ENCODE data around the gene GVQW3. TPM values are rescaled to one million over a fixed set of nuclear protein-coding genes. Genes with fewer than 3 reads are reported as not detected.

GVQW3 gene
- total and polyA plus RNA-seq, 2 of the 8 experiments (the other 6 are each of a cell fraction or from before 2014, with no cell fraction given): 5.5 to 8.1 TPM

DNA sequence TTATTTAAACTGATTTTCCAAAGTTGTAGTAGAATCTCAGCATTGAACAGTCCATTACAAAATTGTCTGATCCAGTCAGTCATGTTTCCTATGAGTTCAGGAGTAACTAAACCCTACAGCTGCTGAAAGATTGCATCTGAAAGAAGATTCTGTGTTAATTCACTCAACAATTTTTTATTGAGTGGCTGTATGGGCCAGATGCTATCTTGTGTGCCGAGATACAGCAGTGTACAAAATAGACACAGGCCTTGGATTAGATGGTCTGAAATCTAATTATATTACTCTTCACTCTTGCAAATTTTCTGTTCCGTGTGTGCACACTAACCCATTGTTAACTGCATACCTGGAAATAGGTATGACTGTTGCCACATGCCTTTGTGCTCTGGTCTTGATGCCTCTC is 7.3 kb downstream of the GVQW3 start:
- Histone ChIP-seq H3K4me3 (ENCODE audit: extremely low read depth in 1 of 4, insufficient read depth in 2 of 4, low read depth in 3 of 4, low read length in 4 of 4) (no peak overlapping the region), H3K4me2 (ENCODE audit: insufficient read depth in 1 of 2, low read depth in 2 of 2, low read length in 2 of 2) (no peak overlapping the region), H3K18ac (ENCODE audit: extremely low read depth, low read length) (no peak overlapping the region), H3K4ac (replicated peaks; ENCODE audit: insufficient read length, low read depth, low read length) (no peak overlapping the region), H4K91ac (replicated peaks; ENCODE audit: insufficient read length, low read length) (no peak overlapping the region), H3K23me2 (ENCODE audit: low read depth, low read length) (no peaks in the 10 kb centered on the region), H3K14ac (ENCODE audit: insufficient read length) (no peak overlapping the region), H3K79me2 (ENCODE audit: control insufficient read depth in 1 of 2, insufficient read depth in 2 of 2, low read length in 2 of 2) (no peaks in the 10 kb centered on the region), H3K9me3 (ENCODE audit: insufficient read depth in 2 of 2, low read depth in 1 of 2, low read length in 1 of 2) (no peaks in the 10 kb centered on the region), H2BK120ac (replicated peaks; ENCODE audit: low read depth, low read length) (no peak overlapping the region), H4K20me1 (replicated peaks in 1 of 2; ENCODE audit: control insufficient read depth in 1 of 2, insufficient read depth in 2 of 2, low read length in 2 of 2) (peaks cover 0 to 1% of the 10 kb centered on the region in 2 experiments), H3K79me1 (ENCODE audit: low read depth, low read length) (no peaks in the 10 kb centered on the region), H4K5ac (ENCODE audit: insufficient read length, low read depth, low read length) (no peak overlapping the region), H3K56ac (replicated peaks; ENCODE audit: insufficient read length, low read depth, low read length) (no peak overlapping the region), H3K23ac (ENCODE audit: insufficient read length) (no peak overlapping the region), H3K27ac (ENCODE audit: low read depth, low read length) (no peak overlapping the region), H2BK15ac (ENCODE audit: low read length) (no peak overlapping the region), H3K27me3 (replicated peaks in 1 of 4; ENCODE audit: control insufficient read depth in 3 of 4, extremely low read depth in 1 of 4, insufficient read depth in 3 of 4, low read length in 3 of 4) (no peaks in the 10 kb centered on the region), H2BK20ac (ENCODE audit: low read length) (no peak overlapping the region), H3K36me3 (ENCODE audit: control insufficient read depth in 2 of 4, insufficient read depth in 4 of 4, low read length in 3 of 4) (peaks cover 0 to 5% (median 0%) of the 10 kb centered on the region in 4 experiments; a peak in 1 of 8 replicates), H2BK12ac (ENCODE audit: low read depth, low read length) (no peak overlapping the region), H3K9ac (replicated peaks in 1 of 4; ENCODE audit: extremely low read depth in 1 of 4, low read depth in 3 of 4, low read length in 3 of 4) (no peak overlapping the region), H4K8ac (ENCODE audit: extremely low read depth, insufficient read depth, low read length) (no peak overlapping the region), H3K4me1 (replicated peaks in 1 of 4; ENCODE audit: control insufficient read depth in 3 of 4, insufficient read depth in 4 of 4, low read length in 3 of 4) (peaks cover 0 to 5% (median 5%) of the 10 kb centered on the region in 4 experiments; a peak in 4 of 7 replicates), H2BK5ac (ENCODE audit: low read depth, low read length) (no peak overlapping the region), H2AK5ac (ENCODE audit: low read depth, low read length) (no peak overlapping the region), H2AFZ (ENCODE audit: low read length) (no peak overlapping the region)
- WGBS, 2 experiments (ENCODE audit: extremely low coverage in 1 of 2, insufficient coverage in 1 of 2, insufficient read length in 1 of 2, insufficient replicate concordance in 2 of 2, low coverage in 1 of 2, low lambda C conversion rate in 2 of 2, missing lambda C conversion rate in 1 of 2): 94% methylated on average over 2 of the region's 2 CpGs; no CpG with 5 or more reads in 1 of the 2 experiments
- ChIA-PET POLR2A (ENCODE audit: partially characterized antibody) (interaction anchor here (0.8 to 1.0 kb wide), 3 partner anchors 54 to 674 kb away, joined by 3 read pairs; no protein-coding TSS in a partner anchor), CTCF (ENCODE audit: partially characterized antibody) (interaction anchor here (1.1 to 1.4 kb wide), 2 partner anchors 34 to 788 kb away, joined by 3 to 4 read pairs; no protein-coding TSS in a partner anchor)
- DNase-seq (ENCODE audit: low read depth in 1 of 2, low spot score in 2 of 2) (no peak), FAIRE-seq (no peak)
- TF ChIP-seq CHD1 (IDR thresholded peaks at IDR 0.05; ENCODE audit: low read depth, low read length) (no peak), HDAC2 (IDR thresholded peaks at IDR 0.05; ENCODE audit: borderline replicate concordance in 1 of 2, low read depth in 2 of 2, low read length in 2 of 2) (no peak), TAF7 (optimal IDR thresholded peaks at IDR 0.05; ENCODE audit: borderline replicate concordance, low read depth, low read length) (no peak), SIN3A (conservative IDR thresholded peaks at IDR 0.05 in 1 of 2, IDR thresholded peaks at IDR 0.05 in 1 of 2; ENCODE audit: low read depth in 1 of 2, low read length in 2 of 2) (no peak), YY1 (IDR thresholded peaks at IDR 0.05; ENCODE audit: low read depth, low read length) (no peak), KDM4A (IDR thresholded peaks at IDR 0.05; ENCODE audit: low read depth, low read length, severe bottlenecking) (no peak), BACH1 (IDR thresholded peaks at IDR 0.05; ENCODE audit: low read length) (no peak), KDM1A (IDR thresholded peaks at IDR 0.05; ENCODE audit: borderline replicate concordance, low read length) (no peak), TAF1 (IDR thresholded peaks at IDR 0.05; ENCODE audit: low read depth, low read length) (no peak), CEBPB (IDR thresholded peaks at IDR 0.05; ENCODE audit: low read depth, low read length) (no peak), BRCA1 (IDR thresholded peaks at IDR 0.05; ENCODE audit: low read depth, low read length) (no peak), CBX8 (IDR thresholded peaks at IDR 0.05; ENCODE audit: borderline replicate concordance, low read depth, low read length) (no peak), RFX5 (IDR thresholded peaks at IDR 0.05; ENCODE audit: borderline replicate concordance, low read depth, low read length) (no peak), CHD2 (IDR thresholded peaks at IDR 0.05; ENCODE audit: low read length) (no peak), ASH2L (IDR thresholded peaks at IDR 0.05; ENCODE audit: low read length) (no peak)

All from H1 (cell line).